ENCODE data around the gene MICALL2.
"Not testable (repeated sequence)": the region's sequence is repeated elsewhere in the genome, so short reads cannot be mapped to it uniquely, and the experiment has no call there.

GRCh38 chr7:1446026-1446425, 13.2 kb downstream of the MICALL2 start:
- not testable (repeated sequence) for TF ChIP-seq POLR2A (IDR thresholded peaks at IDR 0.05; ENCODE audit: extremely low read depth, insufficient read length); CTCF (IDR thresholded peaks at IDR 0.05; ENCODE audit: low read depth, low read length); MYC (IDR thresholded peaks at IDR 0.05; ENCODE audit: low read depth, low read length)

Data from NB4 (cell line).